DMS53 treated with DMSO at 0.1 percent for 48 hours (cell line): Measurements from ENCODE around the gene TP73.
A peak's percentile ranks its signal among the peaks of the same experiment; 100 is the strongest.
"Not testable (repeated sequence)": the region's sequence is repeated elsewhere in the genome, so short reads cannot be mapped to it uniquely, and the experiment has no call there.

Experiments used
- DNase-seq: peaks from one replicate; lab custom pipeline; 2025; ENCODE audit not compliant: unreplicated experiment; lab: John Stamatoyannopoulos, UW

Gene TP73

GRCh38 chr1:3618531-3618880 lies 33.8 kb upstream of the TP73 start:
- no peak for DNase-seq

GRCh38 chr1:3618881-3619671 lies 33.2 kb upstream of the TP73 start:
- DNase-seq: peak; percentile 33

- DNase-seq: peak; percentile 52
Observed at GRCh38 chr1:3620708-3621107, 31.6 kb upstream of the TP73 start.

- DNase-seq: peak; percentile 52
Observed at GRCh38 chr1:3621151-3621671, 31.1 kb upstream of the TP73 start.

GRCh38 chr1:3622102-3622501 lies 30.2 kb upstream of the TP73 start:
- not testable (repeated sequence) for DNase-seq

GRCh38 chr1:3623441-3624199 lies 28.7 kb upstream of the TP73 start:
- no peak for DNase-seq

- DNase-seq: peak; percentile 90
Observed at GRCh38 chr1:3624200-3625136, 27.8 kb upstream of the TP73 start, which contains the start of gene TPRG1L. Gene TPRG1L (plus strand): TSS chr1:3625015. CDS start chr1:3625073, 58 bp downstream.

- DNase-seq: peak; percentile 69
Observed at GRCh38 chr1:3625151-3625907, 27.0 kb upstream of the TP73 start.

- no peak for DNase-seq
Observed at GRCh38 chr1:3626025-3626424, 26.3 kb upstream of the TP73 start.

GRCh38 chr1:3627515-3628253 lies 24.6 kb upstream of the TP73 start:
- no peak for DNase-seq

GRCh38 chr1:3628445-3628844 lies 23.9 kb upstream of the TP73 start:
- DNase-seq: no peak

- no peak for DNase-seq
Observed at GRCh38 chr1:3629561-3630160, 22.7 kb upstream of the TP73 start.

GRCh38 chr1:3630161-3630611 lies 22.1 kb upstream of the TP73 start:
- DNase-seq: no peak

GRCh38 chr1:3630914-3631313 lies 21.4 kb upstream of the TP73 start:
- no peak for DNase-seq

GRCh38 chr1:3631320-3632260 lies 20.7 kb upstream of the TP73 start:
- no peak for DNase-seq

GRCh38 chr1:3632298-3632697 lies 20.0 kb upstream of the TP73 start:
- DNase-seq: no peak

- no peak for DNase-seq
Observed at GRCh38 chr1:3632716-3633343, 19.5 kb upstream of the TP73 start.
